Hepatocyte (in vitro differentiated cells): ENCODE results near the gene KRTDAP.

Source experiments
- EZH2 ChIP-seq: fragments of 200-600 bp; sonication (generic); IDR thresholded peaks from 2 replicates; pipeline ENCODE4 v1.6.1; 2016; ENCODE audit warnings: antibody characterized with exemption, mild to moderate bottlenecking, borderline replicate concordance
- TF ChIP-seq, protein P1 (sequence below): fragments of 200-600 bp; sonication (generic); IDR thresholded peaks from 2 replicates; pipeline ENCODE4 v1.5.1; 2016; ENCODE audit warnings: antibody characterized with exemption, mild to moderate bottlenecking; ENCODE audit not compliant: poor library complexity

DNA sequence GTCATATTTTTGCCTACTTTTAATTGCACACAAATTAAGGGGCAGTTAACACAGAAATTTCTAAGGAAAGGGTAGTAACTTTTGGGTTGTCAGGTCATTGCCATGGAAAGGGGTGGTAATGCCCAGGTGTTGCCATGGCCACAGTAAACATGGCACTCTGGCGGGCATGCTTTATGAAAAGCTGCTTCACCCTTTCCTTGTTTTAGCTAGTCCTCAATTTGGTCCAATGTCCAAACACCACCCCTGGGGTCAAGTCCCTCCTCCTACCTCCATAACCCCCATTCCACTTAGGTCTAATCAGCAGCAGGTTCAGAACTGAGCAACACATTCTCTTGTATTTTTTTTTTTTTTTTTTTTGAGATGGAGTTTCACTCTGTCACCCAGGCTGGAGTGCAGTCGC, 35.6 kb downstream of the KRTDAP start:
- TF ChIP-seq, protein P1, sequence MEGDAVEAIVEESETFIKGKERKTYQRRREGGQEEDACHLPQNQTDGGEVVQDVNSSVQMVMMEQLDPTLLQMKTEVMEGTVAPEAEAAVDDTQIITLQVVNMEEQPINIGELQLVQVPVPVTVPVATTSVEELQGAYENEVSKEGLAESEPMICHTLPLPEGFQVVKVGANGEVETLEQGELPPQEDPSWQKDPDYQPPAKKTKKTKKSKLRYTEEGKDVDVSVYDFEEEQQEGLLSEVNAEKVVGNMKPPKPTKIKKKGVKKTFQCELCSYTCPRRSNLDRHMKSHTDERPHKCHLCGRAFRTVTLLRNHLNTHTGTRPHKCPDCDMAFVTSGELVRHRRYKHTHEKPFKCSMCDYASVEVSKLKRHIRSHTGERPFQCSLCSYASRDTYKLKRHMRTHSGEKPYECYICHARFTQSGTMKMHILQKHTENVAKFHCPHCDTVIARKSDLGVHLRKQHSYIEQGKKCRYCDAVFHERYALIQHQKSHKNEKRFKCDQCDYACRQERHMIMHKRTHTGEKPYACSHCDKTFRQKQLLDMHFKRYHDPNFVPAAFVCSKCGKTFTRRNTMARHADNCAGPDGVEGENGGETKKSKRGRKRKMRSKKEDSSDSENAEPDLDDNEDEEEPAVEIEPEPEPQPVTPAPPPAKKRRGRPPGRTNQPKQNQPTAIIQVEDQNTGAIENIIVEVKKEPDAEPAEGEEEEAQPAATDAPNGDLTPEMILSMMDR = no peak
- TF ChIP-seq EZH2 = no peak
